ENCODE measurements around the gene AFG1L. TPM values are rescaled to one million over a fixed set of nuclear protein-coding genes. Genes with fewer than 3 reads are reported as not detected.
"Not testable (repeated sequence)": the region's sequence is repeated elsewhere in the genome, so short reads cannot be mapped to it uniquely, and the experiment has no call there.

The AFG1L gene
- total RNA-seq, 1 donor from 2014 or later = 0.53 TPM

DNA sequence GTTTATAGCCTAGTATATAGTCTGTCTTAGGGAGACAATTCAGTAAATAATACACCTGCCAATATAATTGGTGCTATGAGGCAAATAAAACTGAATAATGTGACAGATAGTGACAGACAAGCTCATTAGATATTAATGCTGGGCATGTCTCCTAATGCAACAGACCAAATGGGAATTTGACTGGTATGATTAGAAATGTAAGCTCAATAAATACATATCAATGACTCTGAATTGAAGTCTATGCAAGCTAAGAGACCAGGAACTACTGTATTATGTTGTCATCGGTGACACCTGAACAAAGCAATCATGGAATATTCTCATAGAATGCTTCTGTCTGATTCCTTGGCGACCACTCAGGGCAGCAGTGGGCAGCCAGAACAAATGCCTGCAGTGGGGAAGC, 31.5 kb upstream of the AFG1L start:
- intact Hi-C loops (cut with DNase I) = loop anchor here (5.0 to 10.0 kb wide), 3 partner anchors 149 to 831 kb away; partner anchors contain the start of genes CEP57L1, OSTM1 and SESN1
- Histone ChIP-seq H3K4me3 (no peak overlapping the region), H3K4me1 (peaks cover 0 to 8% of the 10 kb centered on the region in 2 donors), H3K27ac (no peak overlapping the region), H3K9me3 (no peaks in the 10 kb centered on the region), H3K36me3 (no peaks in the 10 kb centered on the region), H3K27me3 (no peaks in the 10 kb centered on the region)
- TF ChIP-seq CTCF (IDR thresholded peaks at IDR 0.05) = no peak
- no peak for DNase-seq (ENCODE audit: low spot score in 2 of 2)

- Histone ChIP-seq H3K27ac (no peak overlapping the region), H3K27me3 (no peaks in the 10 kb centered on the region), H3K9me3 (no peaks in the 10 kb centered on the region), H3K36me3 (no peaks in the 10 kb centered on the region), H3K4me3 (no peak overlapping the region), H3K4me1 (no peaks in the 10 kb centered on the region)
- intact Hi-C loops (cut with DNase I) = loop anchor here (10.0 kb wide), 2 partner anchors 154 to 826 kb away; partner anchors contain the start of genes CEP57L1 and SESN1
- no peak for TF ChIP-seq CTCF (IDR thresholded peaks at IDR 0.05)
- no peak for DNase-seq (ENCODE audit: low spot score in 2 of 2)
Observed at GRCh38 chr6:108268845-108269244, 26.0 kb upstream of the AFG1L start.

DNA sequence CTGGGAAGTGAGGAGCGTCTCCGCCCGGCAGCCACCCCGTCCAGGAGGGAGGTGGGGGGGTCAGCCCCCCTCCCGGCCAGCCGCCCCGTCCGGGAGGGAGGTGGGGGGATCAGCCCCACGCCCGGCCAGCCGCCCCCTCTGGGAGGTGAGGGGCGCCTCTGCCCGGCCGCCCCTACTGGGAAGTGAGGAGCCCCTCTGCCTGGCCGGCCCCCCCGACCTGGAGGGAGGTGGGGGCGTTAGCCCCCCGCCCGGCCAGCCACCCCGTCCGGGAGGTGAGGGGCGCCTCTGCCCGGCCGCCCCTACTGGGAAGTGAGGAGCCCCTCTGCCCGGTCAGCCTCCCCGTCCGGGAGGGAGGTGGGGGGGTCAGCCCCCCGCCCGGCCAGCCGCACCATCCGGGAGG, 24.9 kb upstream of the AFG1L start:
- intact Hi-C loops (cut with DNase I) = loop anchor here (10.0 kb wide), 2 partner anchors 155 to 825 kb away; partner anchors contain the start of genes CEP57L1 and SESN1
- not testable (repeated sequence) for H3K36me3 ChIP-seq; H3K4me1 ChIP-seq; H3K27me3 ChIP-seq; H3K9me3 ChIP-seq; DNase-seq (ENCODE audit: low spot score in 2 of 2); H3K4me3 ChIP-seq; H3K27ac ChIP-seq

DNA sequence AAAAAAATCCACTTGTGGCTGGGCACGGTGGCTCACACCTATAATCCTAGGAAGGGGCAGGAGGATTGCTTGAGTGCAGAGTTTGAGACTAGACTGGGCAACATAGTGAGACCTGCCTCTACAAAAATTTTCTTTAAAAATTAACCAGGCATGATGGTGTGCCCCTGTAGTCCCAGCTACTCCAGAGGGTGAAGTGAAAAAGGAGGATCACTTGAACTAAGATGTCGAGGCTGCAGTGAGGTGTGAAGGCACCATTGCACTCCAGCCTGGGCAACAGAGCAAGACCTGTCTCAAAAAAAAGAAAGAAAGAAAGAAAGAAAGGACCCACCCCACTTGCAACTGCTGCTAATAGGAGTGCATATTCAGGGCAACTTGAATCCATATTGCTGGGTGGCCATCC, 20.3 kb upstream of the AFG1L start:
- Histone ChIP-seq H3K36me3 (no peaks in the 10 kb centered on the region), H3K9me3 (no peaks in the 10 kb centered on the region), H3K4me1 (no peaks in the 10 kb centered on the region), H3K4me3 (no peak overlapping the region), H3K27ac (no peak overlapping the region), H3K27me3 (no peaks in the 10 kb centered on the region)
- intact Hi-C loops (cut with DNase I) = no loop called here
- no peak for TF ChIP-seq CTCF (IDR thresholded peaks at IDR 0.05)
- DNase-seq (ENCODE audit: low spot score in 2 of 2) = no peak

- intact Hi-C loops (cut with DNase I) = no loop called here
- Histone ChIP-seq H3K27ac (no peak overlapping the region), H3K9me3 (no peaks in the 10 kb centered on the region), H3K4me3 (no peak overlapping the region), H3K36me3 (no peaks in the 10 kb centered on the region), H3K4me1 (no peaks in the 10 kb centered on the region), H3K27me3 (no peaks in the 10 kb centered on the region)
- no peak for DNase-seq (ENCODE audit: low spot score in 2 of 2)
- TF ChIP-seq CTCF (IDR thresholded peaks at IDR 0.05) = no peak
Observed at GRCh38 chr6:108275976-108276375, 18.9 kb upstream of the AFG1L start.

DNA sequence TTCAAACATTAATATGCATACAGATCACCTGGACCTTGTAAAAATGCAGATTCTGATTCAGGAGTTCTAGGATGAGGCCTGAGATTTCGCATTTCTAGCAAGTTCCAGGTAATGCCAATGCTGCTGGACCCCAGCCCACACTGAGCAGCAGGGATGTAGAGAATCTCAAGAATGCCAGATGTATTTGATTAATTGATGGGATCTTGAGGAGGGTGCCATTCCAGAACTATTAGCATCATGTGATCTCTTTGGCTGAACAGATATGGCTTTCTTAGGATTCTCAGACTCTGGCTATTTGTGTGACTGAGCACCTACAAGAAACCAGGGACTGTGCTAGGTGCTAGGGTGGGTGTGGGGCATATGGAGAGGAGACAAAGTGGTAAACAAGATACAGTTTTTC, 17.6 kb upstream of the AFG1L start:
- H3K27me3 ChIP-seq = no peaks in the 10 kb centered on the region
- no peaks in the 10 kb centered on the region for H3K36me3 ChIP-seq
- no peak overlapping the region for H3K4me3 ChIP-seq
- intact Hi-C loops (cut with DNase I) = no loop called here
- H3K9me3 ChIP-seq = no peaks in the 10 kb centered on the region
- H3K4me1 ChIP-seq = no peaks in the 10 kb centered on the region
- no peak overlapping the region for H3K27ac ChIP-seq
- no peak for DNase-seq (ENCODE audit: low spot score in 2 of 2)
- TF ChIP-seq CTCF (IDR thresholded peaks at IDR 0.05) = no peak
